Measurements from ENCODE around the gene TREX2.

The TREX2 gene

DNA sequence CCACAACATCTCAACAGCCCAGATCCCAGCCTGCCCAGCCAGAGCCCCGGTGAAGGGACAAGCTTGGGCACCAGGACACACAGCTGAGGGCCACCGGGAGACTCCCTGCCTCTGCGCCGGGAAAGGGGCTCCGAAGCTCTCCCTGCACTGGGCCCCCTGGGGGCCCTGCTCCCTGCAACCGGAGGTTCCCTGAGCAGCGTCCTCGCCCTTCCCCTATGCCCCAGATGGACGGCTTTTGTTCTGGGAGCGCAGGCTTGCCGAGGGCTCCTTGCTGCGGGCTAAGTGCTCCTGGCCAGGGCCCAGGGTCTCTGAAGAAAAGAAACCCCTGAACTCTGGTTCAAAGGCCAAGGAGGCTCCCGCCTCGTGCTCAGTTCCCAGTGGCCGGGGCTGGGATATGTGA lies 35.5 kb downstream of the TREX2 start:
- DNase-seq (ENCODE audit: low read depth): no peak
- TF ChIP-seq, protein P1, sequence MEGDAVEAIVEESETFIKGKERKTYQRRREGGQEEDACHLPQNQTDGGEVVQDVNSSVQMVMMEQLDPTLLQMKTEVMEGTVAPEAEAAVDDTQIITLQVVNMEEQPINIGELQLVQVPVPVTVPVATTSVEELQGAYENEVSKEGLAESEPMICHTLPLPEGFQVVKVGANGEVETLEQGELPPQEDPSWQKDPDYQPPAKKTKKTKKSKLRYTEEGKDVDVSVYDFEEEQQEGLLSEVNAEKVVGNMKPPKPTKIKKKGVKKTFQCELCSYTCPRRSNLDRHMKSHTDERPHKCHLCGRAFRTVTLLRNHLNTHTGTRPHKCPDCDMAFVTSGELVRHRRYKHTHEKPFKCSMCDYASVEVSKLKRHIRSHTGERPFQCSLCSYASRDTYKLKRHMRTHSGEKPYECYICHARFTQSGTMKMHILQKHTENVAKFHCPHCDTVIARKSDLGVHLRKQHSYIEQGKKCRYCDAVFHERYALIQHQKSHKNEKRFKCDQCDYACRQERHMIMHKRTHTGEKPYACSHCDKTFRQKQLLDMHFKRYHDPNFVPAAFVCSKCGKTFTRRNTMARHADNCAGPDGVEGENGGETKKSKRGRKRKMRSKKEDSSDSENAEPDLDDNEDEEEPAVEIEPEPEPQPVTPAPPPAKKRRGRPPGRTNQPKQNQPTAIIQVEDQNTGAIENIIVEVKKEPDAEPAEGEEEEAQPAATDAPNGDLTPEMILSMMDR (conservative IDR thresholded peaks at IDR 0.05; ENCODE audit: low read length): no peak
- H3K4me3 ChIP-seq (ENCODE audit: low read length): no peak overlapping the region

DNA sequence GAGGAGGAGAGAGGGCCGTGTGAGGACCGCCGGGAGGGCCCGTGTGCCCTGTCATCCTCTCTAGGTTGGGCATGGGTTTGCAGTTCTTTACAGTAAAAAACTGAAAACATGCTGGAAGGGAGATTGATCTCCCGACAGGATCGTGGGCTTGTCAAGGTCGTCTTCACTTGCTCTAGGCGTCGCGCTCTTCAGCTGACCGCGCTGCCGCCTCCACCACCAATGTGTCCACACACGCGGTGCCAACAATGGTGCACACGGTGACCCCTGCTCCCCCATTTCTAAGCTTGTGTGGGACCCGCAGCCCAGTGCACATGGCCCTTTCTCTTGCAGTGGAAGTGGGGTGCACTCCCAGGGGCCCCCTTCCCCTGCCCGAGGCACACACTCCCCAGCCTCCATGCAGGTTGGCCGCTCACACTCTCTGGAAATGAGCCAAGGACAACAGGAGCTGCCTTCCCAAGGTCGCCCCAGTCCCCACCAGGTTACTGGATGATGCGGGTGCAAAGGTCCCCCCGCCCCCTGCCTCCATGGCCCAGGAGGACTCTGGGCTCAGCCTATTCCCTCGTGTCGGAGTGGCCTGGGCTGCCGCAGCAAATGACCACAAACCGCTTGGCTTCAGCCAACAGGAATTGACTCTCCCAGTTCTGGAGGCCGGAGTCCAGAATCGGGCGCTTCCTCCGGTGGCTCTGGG lies 36.3 kb downstream of the TREX2 start:
- TF ChIP-seq, protein P1 (conservative IDR thresholded peaks at IDR 0.05; ENCODE audit: low read length): no peak
- H3K4me3 ChIP-seq (ENCODE audit: low read length): no peak overlapping the region
- no peak for DNase-seq (ENCODE audit: low read depth)

DNA sequence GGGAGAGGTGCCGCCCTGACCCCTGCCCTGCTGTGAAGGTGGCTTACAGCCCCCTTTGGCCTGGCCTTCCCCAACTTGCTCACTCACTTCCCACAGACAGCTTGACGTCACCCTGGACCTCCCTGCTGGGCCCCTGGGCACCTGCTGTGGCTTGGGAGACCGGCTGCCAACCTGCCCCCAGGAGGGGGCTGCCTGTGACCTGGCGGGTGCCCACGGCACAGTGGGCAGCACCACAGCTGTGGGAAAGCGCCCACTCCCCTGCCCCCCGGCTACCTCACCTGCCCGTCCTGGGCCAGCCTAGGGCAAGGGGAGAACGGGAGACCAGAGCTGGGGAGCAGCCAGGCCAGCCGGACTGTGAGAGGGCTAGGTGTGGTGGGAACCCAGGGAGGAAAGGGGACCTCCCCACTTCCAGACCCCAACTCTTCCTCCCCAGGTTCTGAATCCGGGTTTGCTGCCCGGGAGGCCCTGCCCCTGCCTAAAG lies 36.9 kb downstream of the TREX2 start:
- no peak for DNase-seq (ENCODE audit: low read depth)
- TF ChIP-seq, protein P1 (conservative IDR thresholded peaks at IDR 0.05; ENCODE audit: low read length): no peak
- H3K4me3 ChIP-seq (ENCODE audit: low read length): no peak overlapping the region

DNA sequence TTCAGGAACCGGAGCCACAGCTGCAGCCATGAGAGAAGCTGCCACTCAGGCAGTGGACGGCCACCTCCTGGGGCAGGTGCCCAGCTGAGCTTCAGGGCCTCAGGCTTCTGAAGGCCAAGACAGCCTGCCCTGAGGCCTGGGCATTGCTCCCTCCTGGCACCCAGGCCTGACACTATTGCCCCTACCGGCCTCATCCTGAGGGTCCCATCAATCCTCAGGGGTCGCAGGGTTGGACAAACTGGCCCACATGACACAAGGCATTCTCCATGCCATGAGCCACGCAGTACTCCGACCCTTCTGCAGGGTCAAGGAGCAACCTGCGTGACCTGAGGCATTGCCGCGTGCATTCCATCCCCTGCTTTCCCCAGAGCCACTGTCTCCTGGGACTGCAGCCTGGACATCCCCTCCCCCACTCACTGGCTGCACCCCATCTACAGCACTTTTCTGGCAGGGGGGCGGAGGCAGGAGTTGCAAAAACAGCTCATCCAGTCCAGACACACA lies 37.6 kb downstream of the TREX2 start:
- no peak for DNase-seq (ENCODE audit: low read depth)
- no peak overlapping the region for H3K4me3 ChIP-seq (ENCODE audit: low read length)
- TF ChIP-seq, protein P1 (conservative IDR thresholded peaks at IDR 0.05; ENCODE audit: low read length): no peak

DNA sequence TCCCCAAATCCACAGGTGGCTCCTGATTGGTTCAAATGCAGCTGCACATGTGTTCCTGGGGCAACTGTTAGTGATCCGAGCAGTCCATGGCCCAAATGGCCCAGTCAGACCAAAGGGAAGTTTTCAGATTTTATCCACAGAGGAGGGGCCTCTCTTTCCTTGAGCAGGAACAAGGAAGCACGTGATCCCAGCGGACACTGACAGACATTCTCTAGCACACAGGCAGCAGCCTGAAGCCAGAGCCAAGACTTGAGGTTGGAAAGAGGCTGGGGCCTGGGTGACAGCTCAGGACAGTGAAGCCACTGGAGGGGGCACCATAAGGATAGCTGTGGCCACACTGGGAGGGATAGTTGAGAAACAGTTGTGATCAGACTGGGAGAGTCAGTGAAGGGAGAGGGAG lies 38.1 kb downstream of the TREX2 start:
- DNase-seq (ENCODE audit: low read depth): no peak

DNA sequence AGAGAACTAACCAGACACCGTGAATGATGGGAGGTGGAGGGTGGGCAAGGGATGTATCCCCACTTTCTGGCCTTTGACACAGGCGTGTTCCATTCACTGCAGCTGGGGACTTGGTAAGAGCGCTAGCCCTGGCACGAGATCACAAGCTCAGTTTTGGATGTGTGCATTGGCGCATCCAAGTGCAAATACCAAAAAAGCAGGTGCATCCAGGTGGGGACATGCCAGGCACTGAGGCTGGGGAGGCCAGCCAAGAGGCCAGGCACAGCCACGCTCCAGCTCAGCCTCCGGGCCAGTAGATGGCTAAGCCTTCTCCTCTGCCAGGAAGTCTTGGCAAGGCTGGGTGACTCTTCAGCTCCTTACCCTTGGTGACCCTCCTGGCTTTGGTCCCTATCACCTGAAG lies 39.0 kb downstream of the TREX2 start:
- no peak overlapping the region for H3K4me3 ChIP-seq (ENCODE audit: low read length)
- TF ChIP-seq, protein P1 (conservative IDR thresholded peaks at IDR 0.05; ENCODE audit: low read length): no peak
- DNase-seq (ENCODE audit: low read depth): no peak

More for the DNA sequence above, 38.1 kb downstream of the TREX2 start:
- TF ChIP-seq, protein P1 (conservative IDR thresholded peaks at IDR 0.05; ENCODE audit: low read length): no peak
- H3K4me3 ChIP-seq (ENCODE audit: low read length): no peak overlapping the region

DNA sequence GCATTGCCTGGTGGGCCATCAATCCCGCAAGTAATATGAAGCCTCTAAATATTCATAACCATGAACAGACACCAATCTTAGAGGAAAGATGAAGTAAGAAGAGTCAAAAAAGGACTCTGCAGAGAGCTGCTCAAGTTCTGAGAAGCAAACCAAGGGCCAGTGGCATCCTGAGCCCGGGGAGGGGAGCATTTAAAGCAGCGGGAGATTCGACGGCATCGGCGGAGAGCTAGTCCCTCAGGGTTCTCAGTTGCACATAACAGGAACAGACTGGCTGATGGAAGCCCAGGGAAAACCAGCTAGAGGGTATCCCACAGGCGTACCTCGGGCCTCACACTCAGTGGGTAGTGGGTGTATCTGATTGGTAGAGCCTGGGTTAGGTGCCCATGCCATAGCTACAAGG lies 39.8 kb downstream of the TREX2 start:
- no peak for DNase-seq (ENCODE audit: low read depth)
- no peak overlapping the region for H3K4me3 ChIP-seq (ENCODE audit: low read length)
- TF ChIP-seq, protein P1 (conservative IDR thresholded peaks at IDR 0.05; ENCODE audit: low read length): no peak
